ENCODE data around the gene OTOP1.
"Not testable (repeated sequence)": the region's sequence is repeated elsewhere in the genome, so short reads cannot be mapped to it uniquely, and the experiment has no call there.

OTOP1 gene

GRCh38 chr4:4259484-4260100 lies 32.9 kb upstream of the OTOP1 start:
- FAIRE-seq, result no peak

GRCh38 chr4:4257705-4258104 lies 31.0 kb upstream of the OTOP1 start:
- not testable (repeated sequence) for FAIRE-seq; DNase-seq (ENCODE audit: insufficient read length, low spot score)

More at GRCh38 chr4:4259484-4260100, 32.9 kb upstream of the OTOP1 start:
- no peak for DNase-seq (ENCODE audit: insufficient read length, low spot score)
- TF ChIP-seq POLR2A (IDR thresholded peaks at IDR 0.05; ENCODE audit: low read depth, low read length), result no peak
- no peak for TF ChIP-seq POU2F2 (IDR thresholded peaks at IDR 0.05; ENCODE audit: low read depth, low read length)
- TF ChIP-seq SPI1 (IDR thresholded peaks at IDR 0.05; ENCODE audit: low read depth, low read length), result no peak
- no peak for TF ChIP-seq PAX5 (IDR thresholded peaks at IDR 0.05; ENCODE audit: insufficient read depth, low read length, severe bottlenecking)
- TF ChIP-seq TAF1 (IDR thresholded peaks at IDR 0.05; ENCODE audit: low read depth, low read length), result no peak
- TF ChIP-seq POLR2AphosphoS5 (IDR thresholded peaks at IDR 0.05; ENCODE audit: low read depth, low read length), result no peak

- DNase-seq (ENCODE audit: insufficient read length, low spot score) (no peak), FAIRE-seq (peak; percentile 83)
- no peak for TF ChIP-seq SPI1 (IDR thresholded peaks at IDR 0.05; ENCODE audit: low read depth, low read length)
- no peak for TF ChIP-seq PAX5 (IDR thresholded peaks at IDR 0.05; ENCODE audit: insufficient read depth, low read length, severe bottlenecking)
- TF ChIP-seq POU2F2 (IDR thresholded peaks at IDR 0.05; ENCODE audit: low read depth, low read length), result no peak
- TF ChIP-seq TAF1 (IDR thresholded peaks at IDR 0.05; ENCODE audit: low read depth, low read length), result no peak
- TF ChIP-seq POLR2A (IDR thresholded peaks at IDR 0.05; ENCODE audit: low read depth, low read length), result no peak
- TF ChIP-seq POLR2AphosphoS5 (IDR thresholded peaks at IDR 0.05; ENCODE audit: low read depth, low read length), result no peak
These were observed 30.1 kb upstream of the OTOP1 start for GRCh38 chr4:4256799-4257198.

- TF ChIP-seq POLR2A (IDR thresholded peaks at IDR 0.05; ENCODE audit: low read depth, low read length), result no peak
- TF ChIP-seq POLR2AphosphoS5 (IDR thresholded peaks at IDR 0.05; ENCODE audit: low read depth, low read length), result no peak
- no peak for TF ChIP-seq TAF1 (IDR thresholded peaks at IDR 0.05; ENCODE audit: low read depth, low read length)
- no peak for TF ChIP-seq POU2F2 (IDR thresholded peaks at IDR 0.05; ENCODE audit: low read depth, low read length)
- TF ChIP-seq SPI1 (IDR thresholded peaks at IDR 0.05; ENCODE audit: low read depth, low read length), result no peak
- no peak for TF ChIP-seq PAX5 (IDR thresholded peaks at IDR 0.05; ENCODE audit: insufficient read depth, low read length, severe bottlenecking)
- DNase-seq (ENCODE audit: insufficient read length, low spot score) (no peak), FAIRE-seq (no peak)
These were observed 27.9 kb upstream of the OTOP1 start for GRCh38 chr4:4254666-4255065.

- FAIRE-seq (no peak), DNase-seq (ENCODE audit: insufficient read length, low spot score) (no peak)
- TF ChIP-seq POLR2A (IDR thresholded peaks at IDR 0.05; ENCODE audit: low read depth, low read length), result no peak
- TF ChIP-seq PAX5 (IDR thresholded peaks at IDR 0.05; ENCODE audit: insufficient read depth, low read length, severe bottlenecking), result no peak
- TF ChIP-seq POLR2AphosphoS5 (IDR thresholded peaks at IDR 0.05; ENCODE audit: low read depth, low read length), result no peak
- no peak for TF ChIP-seq POU2F2 (IDR thresholded peaks at IDR 0.05; ENCODE audit: low read depth, low read length)
- TF ChIP-seq TAF1 (IDR thresholded peaks at IDR 0.05; ENCODE audit: low read depth, low read length), result no peak
- no peak for TF ChIP-seq SPI1 (IDR thresholded peaks at IDR 0.05; ENCODE audit: low read depth, low read length)
These were observed 27.5 kb upstream of the OTOP1 start for GRCh38 chr4:4254199-4254598.

GRCh38 chr4:4249866-4250265 lies 23.1 kb upstream of the OTOP1 start:
- FAIRE-seq (no peak), DNase-seq (ENCODE audit: insufficient read length, low spot score) (no peak)
- no peak for TF ChIP-seq TAF1 (IDR thresholded peaks at IDR 0.05; ENCODE audit: low read depth, low read length)
- TF ChIP-seq POLR2A (IDR thresholded peaks at IDR 0.05; ENCODE audit: low read depth, low read length), result no peak
- no peak for TF ChIP-seq POU2F2 (IDR thresholded peaks at IDR 0.05; ENCODE audit: low read depth, low read length)
- TF ChIP-seq POLR2AphosphoS5 (IDR thresholded peaks at IDR 0.05; ENCODE audit: low read depth, low read length), result no peak
- no peak for TF ChIP-seq SPI1 (IDR thresholded peaks at IDR 0.05; ENCODE audit: low read depth, low read length)
- no peak for TF ChIP-seq PAX5 (IDR thresholded peaks at IDR 0.05; ENCODE audit: insufficient read depth, low read length, severe bottlenecking)

GRCh38 chr4:4249342-4249741 lies 22.6 kb upstream of the OTOP1 start:
- DNase-seq (ENCODE audit: insufficient read length, low spot score); FAIRE-seq: not testable (repeated sequence)

- no peak for DNase-seq (ENCODE audit: insufficient read length, low spot score)
- TF ChIP-seq TAF1 (IDR thresholded peaks at IDR 0.05; ENCODE audit: low read depth, low read length), result no peak
- TF ChIP-seq POLR2A (IDR thresholded peaks at IDR 0.05; ENCODE audit: low read depth, low read length), result no peak
- TF ChIP-seq SPI1 (IDR thresholded peaks at IDR 0.05; ENCODE audit: low read depth, low read length), result no peak
- TF ChIP-seq POLR2AphosphoS5 (IDR thresholded peaks at IDR 0.05; ENCODE audit: low read depth, low read length), result no peak
- no peak for TF ChIP-seq POU2F2 (IDR thresholded peaks at IDR 0.05; ENCODE audit: low read depth, low read length)
- TF ChIP-seq PAX5 (IDR thresholded peaks at IDR 0.05; ENCODE audit: insufficient read depth, low read length, severe bottlenecking), result no peak
- no peak for FAIRE-seq
These were observed 22.1 kb upstream of the OTOP1 start for GRCh38 chr4:4248885-4249203.

GRCh38 chr4:4248029-4248884 lies 21.5 kb upstream of the OTOP1 start, which contains the start of gene TMEM128:
Gene TMEM128, minus strand, starts transcription at chr4:4248223. Its CDS starts 21 bp downstream, at chr4:4248202.
- TF ChIP-seq PAX5 (IDR thresholded peaks at IDR 0.05; ENCODE audit: insufficient read depth, low read length, severe bottlenecking) (no peak), POLR2A (IDR thresholded peaks at IDR 0.05; ENCODE audit: low read depth, low read length) (peak; percentile 97), POU2F2 (IDR thresholded peaks at IDR 0.05; ENCODE audit: low read depth, low read length) (peak; percentile 94), TAF1 (IDR thresholded peaks at IDR 0.05; ENCODE audit: low read depth, low read length) (peak; percentile 95), SPI1 (IDR thresholded peaks at IDR 0.05; ENCODE audit: low read depth, low read length) (no peak), POLR2AphosphoS5 (IDR thresholded peaks at IDR 0.05; ENCODE audit: low read depth, low read length) (peak; percentile 96)
- FAIRE-seq, result peak; percentile 97
- peak; percentile 94 for DNase-seq (ENCODE audit: insufficient read length, low spot score)

- no peak for FAIRE-seq
- TF ChIP-seq POLR2AphosphoS5 (IDR thresholded peaks at IDR 0.05; ENCODE audit: low read depth, low read length), result no peak
- no peak for TF ChIP-seq POU2F2 (IDR thresholded peaks at IDR 0.05; ENCODE audit: low read depth, low read length)
- TF ChIP-seq PAX5 (IDR thresholded peaks at IDR 0.05; ENCODE audit: insufficient read depth, low read length, severe bottlenecking), result no peak
- TF ChIP-seq TAF1 (IDR thresholded peaks at IDR 0.05; ENCODE audit: low read depth, low read length), result no peak
- TF ChIP-seq POLR2A (IDR thresholded peaks at IDR 0.05; ENCODE audit: low read depth, low read length), result no peak
- no peak for TF ChIP-seq SPI1 (IDR thresholded peaks at IDR 0.05; ENCODE audit: low read depth, low read length)
- no peak for DNase-seq (ENCODE audit: insufficient read length, low spot score)
These were observed 20.9 kb upstream of the OTOP1 start for GRCh38 chr4:4247696-4248028.
